Liver (tissue), 9 donors: Measurements from ENCODE around the gene WDR82. TPM values are rescaled to one million over a fixed set of nuclear protein-coding genes. Genes with fewer than 3 reads are reported as not detected.

Experiments
- DNase-seq: peaks from one replicate; pipeline ENCODE4 v3.0.0-alpha.2; 2017; ENCODE audit warnings: low spot score
- H3K27ac ChIP-seq, 2 donors: one replicate each; pipeline ENCODE4 v1.7.0; 2013; ENCODE audit warnings: inconsistent platforms in 2 of 2, low read length in 2 of 2, control low read depth in 1 of 2, low read depth in 1 of 2, mild to moderate bottlenecking in 1 of 2
- H3K27me3 ChIP-seq, 4 donors: one replicate each; pipeline versions ENCODE4 v1.6.1 to v1.7.0; 2013; ENCODE audit warnings: low read length in 3 of 4, inconsistent platforms in 1 of 4, mild to moderate bottlenecking in 1 of 4, moderate library complexity in 1 of 4; ENCODE audit not compliant: control insufficient read depth in 4 of 4, insufficient read depth in 4 of 4
- H3K36me3 ChIP-seq, 4 donors: one replicate each; pipeline versions ENCODE4 v1.6.1 to v1.7.0; 2013; ENCODE audit warnings: low read length in 3 of 4, mild to moderate bottlenecking in 3 of 4, low read depth in 1 of 4, moderate library complexity in 1 of 4; ENCODE audit not compliant: control insufficient read depth in 4 of 4, insufficient read depth in 3 of 4
- H3K4me1 ChIP-seq, 4 donors: one replicate each; pipeline versions ENCODE4 v1.6.1 to v1.7.0; 2013; ENCODE audit warnings: low read length in 3 of 4, mild to moderate bottlenecking in 3 of 4, moderate library complexity in 1 of 4; ENCODE audit not compliant: control insufficient read depth in 4 of 4, insufficient read depth in 4 of 4
- H3K4me3 ChIP-seq, 3 donors: one replicate each; pipeline versions ENCODE4 v1.6.1 to v1.7.0; 2013; ENCODE audit warnings: low read length in 3 of 3, control low read depth in 1 of 3, low read depth in 1 of 3, mild to moderate bottlenecking in 1 of 3
- H3K9ac ChIP-seq, 2 donors: one replicate each; pipeline ENCODE4 v1.7.0; 2013; ENCODE audit warnings: low read length in 2 of 2, mild to moderate bottlenecking in 2 of 2, moderate library complexity in 2 of 2, control low read depth in 1 of 2, low read depth in 1 of 2
- H3K9me3 ChIP-seq, 4 donors: one replicate each; pipeline versions ENCODE4 v1.6.1 to v1.7.0; 2013; ENCODE audit warnings: low read length in 3 of 4; ENCODE audit not compliant: control insufficient read depth in 4 of 4
- ATF3 ChIP-seq: IDR thresholded peaks from 2 replicates; pipeline ENCODE4 v1.6.1; 2016; ENCODE audit warnings: antibody characterized with exemption
- CTCF ChIP-seq: fragments of 150-350 bp; IDR thresholded peaks from 2 replicates; pipeline ENCODE4 v1.5.1; 2017; ENCODE audit warnings: improper control_type of control experiment, low read depth, low read length; ENCODE audit not compliant: missing input control
- EGR1 ChIP-seq, 2 donors: IDR thresholded peaks; 2 replicates each; pipeline ENCODE4 v1.6.1; 2016 to 2018; ENCODE audit warnings: antibody characterized with exemption in 2 of 2, low read depth in 2 of 2
- FOXA1 ChIP-seq: IDR thresholded peaks from 2 replicates; pipeline ENCODE4 v1.6.1; 2016; ENCODE audit warnings: antibody characterized with exemption
- FOXA2 ChIP-seq: IDR thresholded peaks from 2 replicates; pipeline ENCODE4 v1.6.1; 2016; ENCODE audit warnings: antibody characterized with exemption
- HNF4A ChIP-seq, 2 donors: conservative IDR thresholded peaks; 2 replicates each; pipeline ENCODE4 v1.6.1; 2016; ENCODE audit warnings: antibody characterized with exemption in 2 of 2, mild to moderate bottlenecking in 2 of 2
- HNF4G ChIP-seq: IDR thresholded peaks from 2 replicates; pipeline ENCODE4 v1.6.1; 2016; ENCODE audit warnings: antibody characterized with exemption
- JUND ChIP-seq, 2 donors: IDR thresholded peaks; 2 replicates each; pipeline ENCODE4 v1.6.1; 2016; ENCODE audit warnings: antibody characterized with exemption in 2 of 2
- MAX ChIP-seq: IDR thresholded peaks from 2 replicates; pipeline ENCODE4 v1.6.1; 2016; ENCODE audit warnings: antibody characterized with exemption
- NR2F2 ChIP-seq: IDR thresholded peaks from 2 replicates; pipeline ENCODE4 v1.6.1; 2016; ENCODE audit warnings: antibody characterized with exemption
- REST ChIP-seq: IDR thresholded peaks from 2 replicates; pipeline ENCODE4 v1.6.1; 2016; ENCODE audit warnings: antibody characterized with exemption, mild to moderate bottlenecking
- RXRA ChIP-seq, 2 donors: IDR thresholded peaks; 2 replicates each; pipeline ENCODE4 v1.6.1; 2017 to 2018; ENCODE audit warnings: antibody characterized with exemption in 2 of 2, mild to moderate bottlenecking in 1 of 2
- SP1 ChIP-seq: IDR thresholded peaks from 2 replicates; pipeline ENCODE4 v1.6.1; 2018; ENCODE audit warnings: antibody characterized with exemption, mild to moderate bottlenecking
- TAF1 ChIP-seq: conservative IDR thresholded peaks from 2 replicates; pipeline ENCODE4 v1.6.1; 2016; ENCODE audit warnings: antibody characterized with exemption, mild to moderate bottlenecking
- YY1 ChIP-seq: IDR thresholded peaks from 2 replicates; pipeline ENCODE4 v1.6.1; 2016; ENCODE audit warnings: antibody characterized with exemption, mild to moderate bottlenecking
- ZBTB33 ChIP-seq: IDR thresholded peaks from 2 replicates; pipeline ENCODE4 v1.6.1; 2016; ENCODE audit warnings: antibody characterized with exemption
- WGBS: extraction: QIAGEN DNeasy Blood & Tissue Kit; methylation state at CpG from one replicate; pipeline ENCODE4 v1.1.7; 2013; 5-methylcytosine and 5-hydroxymethylcytosine counted together
- polyA plus RNA-seq, 2 donors: library from polyadenylated mRNA; stranded (reverse) in 1 of 2; unstranded in 1 of 2; fragments of 200-250 nt in 1 of 2; fragments of >200 nt in 1 of 2; fragmentation: Nextera tagmentation in 1 of 2; extraction: Ambion mirVana in 1 of 2; gene quantifications; one replicate each; pipeline versions ENCODE4 v1.2.1 to v1.2.3, GENCODE V29; 2013 to 2015
- total RNA-seq, 2 donors: library from RNA; depleted of rRNA; stranded (reverse); fragments of >200 nt; gene quantifications; one replicate each; pipeline ENCODE4 v1.2.3, GENCODE V29; 2014
- donor health status: healthy.
- donor health status: healthy.
- donor health status: healthy.
- donor health status: healthy.
- donor health status: healthy.

WDR82 gene
- total and polyA plus RNA-seq, 4 donors, result 4.3 to 44.3 (median 25.5) TPM

- H3K4me1 ChIP-seq, result peaks cover 3 to 23% (median 14%) of the 10 kb centered on the region in 4 donors
- no peak overlapping the region for H3K4me3 ChIP-seq
- peak overlapping the region; percentile 61 to 76 for H3K27ac ChIP-seq
- TF ChIP-seq REST (no peak), HNF4A (conservative IDR thresholded peaks at IDR 0.05) (peak; percentile 65 to 79), TAF1 (no peak), YY1 (peak; percentile 53), ZBTB33 (no peak), RXRA (IDR thresholded peaks at IDR 0.05) (peak; percentile 67 to 77), NR2F2 (peak; percentile 42)
- no peaks in the 10 kb centered on the region for H3K27me3 ChIP-seq
- no peaks in the 10 kb centered on the region for H3K9me3 ChIP-seq
- H3K36me3 ChIP-seq, result peaks cover 0 to 13% (median 4%) of the 10 kb centered on the region in 4 donors
- H3K9ac ChIP-seq, result no peak overlapping the region
- WGBS, result 61% methylated on average over 14 of the region's 14 CpGs
- DNase-seq, result no peak
Measured at GRCh38 chr3:52246728-52247408, 31.6 kb downstream of the WDR82 start.

GRCh38 chr3:52246264-52246620 lies 32.2 kb downstream of the WDR82 start:
- 50% methylated on average over 8 of the region's 8 CpGs for WGBS
- no peaks in the 10 kb centered on the region for H3K27me3 ChIP-seq
- peaks cover 0 to 9% (median 3%) of the 10 kb centered on the region in 4 donors for H3K36me3 ChIP-seq
- TF ChIP-seq HNF4G, result no peak
- no peak for TF ChIP-seq SP1
- no peak for TF ChIP-seq ZBTB33
- no peak for TF ChIP-seq MAX
- no peak for TF ChIP-seq RXRA (IDR thresholded peaks at IDR 0.05)
- no peak for TF ChIP-seq CTCF
- no peak for TF ChIP-seq NR2F2
- no peak for TF ChIP-seq YY1
- no peak for TF ChIP-seq FOXA1
- TF ChIP-seq HNF4A (conservative IDR thresholded peaks at IDR 0.05), result no peak
- TF ChIP-seq JUND (IDR thresholded peaks at IDR 0.05), result no peak
- TF ChIP-seq ATF3, result no peak
- TF ChIP-seq TAF1, result no peak
- TF ChIP-seq EGR1 (IDR thresholded peaks at IDR 0.05; ENCODE audit: low read depth in 2 of 2), result no peak
- no peak for TF ChIP-seq FOXA2
- peak overlapping the region in 2 of 3 donors; percentile 39 to 67 for H3K4me3 ChIP-seq
- no peak overlapping the region for H3K9ac ChIP-seq
- no peaks in the 10 kb centered on the region for H3K9me3 ChIP-seq
- DNase-seq, result no peak
- H3K27ac ChIP-seq, result peak overlapping the region; percentile 61 to 76
- peaks cover 3 to 23% (median 14%) of the 10 kb centered on the region in 4 donors for H3K4me1 ChIP-seq
